H1 (cell line): ENCODE measurements around the gene COA3. TPM values are rescaled to one million over a fixed set of nuclear protein-coding genes. Genes with fewer than 3 reads are reported as not detected.

Source experiments
- CHD1 ChIP-seq: IDR thresholded peaks from 2 replicates; pipeline ENCODE4 v1.6.1; 2012; ENCODE audit warnings: low read depth, low read length, improper control_type of control experiment
- CREB1 ChIP-seq: IDR thresholded peaks from 2 replicates; pipeline ENCODE4 v1.6.1; 2012; ENCODE audit warnings: inconsistent platforms
- HDAC2 ChIP-seq, 2 experiments: fragments of 300-600 bp in 1 of 2; sonication (generic) in 1 of 2; IDR thresholded peaks; 2 replicates each; pipeline ENCODE4 v1.6.1; 2011 to 2012; ENCODE audit warnings: low read depth in 2 of 2, low read length in 2 of 2, mild to moderate bottlenecking in 2 of 2, moderate library complexity in 2 of 2, borderline replicate concordance in 1 of 2, inconsistent platforms in 1 of 2
- JUN ChIP-seq: IDR thresholded peaks from 2 replicates; pipeline ENCODE4 v1.6.1; 2011; ENCODE audit warnings: low read depth, mild to moderate bottlenecking, improper control_type of control experiment, low read length
- RXRA ChIP-seq: IDR thresholded peaks from 2 replicates; pipeline ENCODE4 v1.6.1; 2011; ENCODE audit warnings: low read depth, mild to moderate bottlenecking, low read length, moderate library complexity; ENCODE audit not compliant: insufficient read depth
- SIN3A ChIP-seq, 2 experiments: IDR thresholded peaks in 1 of 2; conservative IDR thresholded peaks in 1 of 2; 2 replicates each; pipeline ENCODE4 v1.6.1; 2011 to 2012; ENCODE audit warnings: low read length in 2 of 2, improper control_type of control experiment in 1 of 2, low read depth in 1 of 2, mild to moderate bottlenecking in 1 of 2
- SP1 ChIP-seq: IDR thresholded peaks from 2 replicates; pipeline ENCODE4 v1.6.1; 2011; ENCODE audit warnings: low read depth, low read length
- SP4 ChIP-seq: IDR thresholded peaks from 2 replicates; pipeline ENCODE4 v1.6.1; 2012; ENCODE audit warnings: low read length, inconsistent platforms
- SUZ12 ChIP-seq: fragments of 200-600 bp; sonication (generic); IDR thresholded peaks from 2 replicates; pipeline ENCODE4 v1.6.1; 2012; ENCODE audit warnings: mild to moderate bottlenecking, inconsistent platforms, low read length, moderate library complexity, mixed read lengths
- ZNF274 ChIP-seq: IDR thresholded peaks from 2 replicates; pipeline ENCODE4 v1.7.0; 2012; ENCODE audit warnings: low read length, borderline replicate concordance; ENCODE audit errors: extremely low read depth
- polyA plus RNA-seq, 7 experiments: library from polyadenylated mRNA; depleted of rRNA in 3 of 7; stranded (reverse) in 5 of 7; unstranded in 2 of 7; fragments of >200 nt in 5 of 7; fragments of 200-250 nt in 2 of 7; gene quantifications; 1 replicate in 5 of 7; 2 replicates in 1 of 7; 4 replicates in 1 of 7; pipeline versions ENCODE4 v1.2.1 to v1.2.3, GENCODE V29; 2011 to 2013; ENCODE audit warnings: missing spikeins in 2 of 7, mixed read lengths in 2 of 7
- total RNA-seq: library from RNA; stranded (reverse); fragmentation: NEBNext Ultra II Directional; extraction: Animal tissue kit (Norgen Biotek cat#: 25700); gene quantifications from 2 replicates; pipeline ENCODE4 v1.2.1, GENCODE V29; 2021
- TF ChIP-seq, protein P1 (sequence below): IDR thresholded peaks from 2 replicates; pipeline ENCODE4 v1.6.1; 2012; ENCODE audit warnings: inconsistent platforms
- TF ChIP-seq, protein P2 (sequence below), 3 experiments: IDR thresholded peaks; 1 replicate in 2 of 3; 2 replicates in 1 of 3; pipeline versions ENCODE4 v1.5.1 to v1.6.1; 2011; ENCODE audit warnings: low read length in 3 of 3, mild to moderate bottlenecking in 3 of 3, inconsistent platforms in 2 of 3, low read depth in 1 of 3, moderate library complexity in 1 of 3; ENCODE audit not compliant: insufficient read depth in 1 of 3; ENCODE audit errors: control extremely low read depth in 1 of 3

COA3 gene
- total and polyA plus RNA-seq, 2 of the 8 experiments (the other 6 are each of a cell fraction or from before 2014, with no cell fraction given), result 68.4 to 143 TPM

DNA sequence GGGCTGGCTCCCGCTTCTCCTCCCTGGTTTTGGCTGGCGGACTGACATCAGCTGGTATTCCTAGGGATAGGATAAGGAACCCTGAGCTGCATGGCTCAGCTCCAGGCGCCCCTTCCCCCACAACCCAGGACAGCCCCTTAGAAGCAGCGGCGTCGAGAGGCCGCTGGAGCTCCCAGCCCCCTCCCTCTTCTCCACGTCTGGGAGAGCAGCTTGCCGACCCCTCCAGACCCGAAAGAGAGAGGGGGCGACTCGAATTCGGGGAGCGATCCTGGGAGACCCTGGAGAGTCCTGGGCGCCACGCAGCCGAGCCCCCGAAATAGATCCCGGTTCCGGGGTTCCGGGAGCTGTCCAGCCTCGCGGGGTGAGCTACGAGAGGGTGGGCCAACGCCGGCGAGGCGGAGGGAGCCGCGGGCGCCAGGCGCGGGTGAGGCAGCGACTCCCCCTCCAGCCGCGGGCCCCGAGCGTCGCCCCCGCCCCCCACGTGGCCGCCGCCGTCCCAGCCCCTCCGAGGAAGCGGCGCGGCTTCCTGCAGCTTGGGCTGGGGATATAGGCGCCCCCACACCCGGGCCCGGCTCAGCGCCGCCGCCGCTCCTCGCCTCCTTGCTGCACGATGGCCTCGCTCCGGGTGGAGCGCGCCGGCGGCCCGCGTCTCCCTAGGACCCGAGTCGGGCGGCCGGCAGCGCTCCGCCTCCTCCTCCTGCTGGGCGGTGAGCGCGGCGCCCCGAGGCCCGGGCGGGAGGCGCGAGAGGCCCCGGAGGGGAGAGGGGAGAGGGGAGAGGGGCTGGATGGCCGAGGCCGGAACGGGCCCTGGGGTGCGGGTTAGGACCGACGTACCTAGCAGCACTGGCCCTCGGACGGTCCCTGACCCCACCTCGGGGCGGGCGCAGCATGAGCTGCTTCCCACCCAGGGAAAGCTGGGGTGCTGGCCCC is 37.6 kb downstream of the COA3 start, which contains the start of gene RAMP2 (continued):
- TF ChIP-seq, protein P1, sequence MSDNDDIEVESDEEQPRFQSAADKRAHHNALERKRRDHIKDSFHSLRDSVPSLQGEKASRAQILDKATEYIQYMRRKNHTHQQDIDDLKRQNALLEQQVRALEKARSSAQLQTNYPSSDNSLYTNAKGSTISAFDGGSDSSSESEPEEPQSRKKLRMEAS, result peak; percentile 58; the same call in 1 of the 2 replicates
- TF ChIP-seq SIN3A (conservative IDR thresholded peaks at IDR 0.05 in 1 of 2, IDR thresholded peaks at IDR 0.05 in 1 of 2; ENCODE audit: low read depth in 1 of 2, low read length in 2 of 2), result 0 out of 4 replicates have a peak, but pooled peaks of 1 of the 2 experiments have one; percentile 45
- no peak for TF ChIP-seq ZNF274
- TF ChIP-seq HDAC2 (IDR thresholded peaks at IDR 0.05; ENCODE audit: borderline replicate concordance in 1 of 2, low read depth in 2 of 2, low read length in 2 of 2), result peak in 1 of 2 experiments; percentile 50; a peak in 2 of 4 replicates
- TF ChIP-seq, protein P2, sequence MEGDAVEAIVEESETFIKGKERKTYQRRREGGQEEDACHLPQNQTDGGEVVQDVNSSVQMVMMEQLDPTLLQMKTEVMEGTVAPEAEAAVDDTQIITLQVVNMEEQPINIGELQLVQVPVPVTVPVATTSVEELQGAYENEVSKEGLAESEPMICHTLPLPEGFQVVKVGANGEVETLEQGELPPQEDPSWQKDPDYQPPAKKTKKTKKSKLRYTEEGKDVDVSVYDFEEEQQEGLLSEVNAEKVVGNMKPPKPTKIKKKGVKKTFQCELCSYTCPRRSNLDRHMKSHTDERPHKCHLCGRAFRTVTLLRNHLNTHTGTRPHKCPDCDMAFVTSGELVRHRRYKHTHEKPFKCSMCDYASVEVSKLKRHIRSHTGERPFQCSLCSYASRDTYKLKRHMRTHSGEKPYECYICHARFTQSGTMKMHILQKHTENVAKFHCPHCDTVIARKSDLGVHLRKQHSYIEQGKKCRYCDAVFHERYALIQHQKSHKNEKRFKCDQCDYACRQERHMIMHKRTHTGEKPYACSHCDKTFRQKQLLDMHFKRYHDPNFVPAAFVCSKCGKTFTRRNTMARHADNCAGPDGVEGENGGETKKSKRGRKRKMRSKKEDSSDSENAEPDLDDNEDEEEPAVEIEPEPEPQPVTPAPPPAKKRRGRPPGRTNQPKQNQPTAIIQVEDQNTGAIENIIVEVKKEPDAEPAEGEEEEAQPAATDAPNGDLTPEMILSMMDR (IDR thresholded peaks at IDR 0.05; ENCODE audit: control extremely low read depth in 1 of 3, insufficient read depth in 1 of 3, low read depth in 1 of 3, low read length in 3 of 3), result no peak
- TF ChIP-seq CHD1, result no peak
- no peak for TF ChIP-seq JUN
- no peak for TF ChIP-seq RXRA
- TF ChIP-seq SP1, result no peak
- 0 out of 2 replicates have a peak, but pooled peaks have one; percentile 13 for TF ChIP-seq SUZ12
- TF ChIP-seq SP4, result no peak
- TF ChIP-seq CREB1, result 0 out of 2 replicates have a peak, but pooled peaks have one; percentile 18
